Mesodermal cell (in vitro differentiated cells): Measurements from ENCODE around the gene EPS8.
A peak's percentile ranks its signal among the peaks of the same experiment; 100 is the strongest.

Experiments used
- H3K27ac ChIP-seq: 2 replicates; pipeline ENCODE4 v1.7.0; 2013; ENCODE audit warnings: mild to moderate bottlenecking, low read depth, low read length, moderate library complexity; ENCODE audit not compliant: severe bottlenecking
- H3K36me3 ChIP-seq: 2 replicates; pipeline ENCODE4 v1.7.1; 2013; ENCODE audit warnings: mild to moderate bottlenecking, low read length, moderate library complexity; ENCODE audit not compliant: control insufficient read depth, insufficient read depth
- H3K4me1 ChIP-seq: one replicate; pipeline ENCODE4 v1.7.1; 2013; ENCODE audit warnings: mild to moderate bottlenecking, low read length; ENCODE audit not compliant: insufficient read depth, control insufficient read depth, poor library complexity, severe bottlenecking
- H3K4me3 ChIP-seq: 2 replicates; pipeline ENCODE4 v1.7.0; 2013; ENCODE audit warnings: low read length, control low read depth, mild to moderate bottlenecking; ENCODE audit not compliant: insufficient read depth, poor library complexity, severe bottlenecking; ENCODE audit errors: extremely low read depth
- H3K9me3 ChIP-seq: 2 replicates; pipeline ENCODE4 v1.7.1; 2013; ENCODE audit warnings: mild to moderate bottlenecking, low read length, moderate library complexity; ENCODE audit not compliant: control insufficient read depth
- WGBS, 2 experiments: methylation state at CpG; one replicate each; pipeline ENCODE4 v1.1.5; 2013; ENCODE audit warnings: missing lambda C conversion rate in 2 of 2; ENCODE audit not compliant: insufficient coverage in 2 of 2; 5-methylcytosine and 5-hydroxymethylcytosine counted together

EPS8 gene

DNA sequence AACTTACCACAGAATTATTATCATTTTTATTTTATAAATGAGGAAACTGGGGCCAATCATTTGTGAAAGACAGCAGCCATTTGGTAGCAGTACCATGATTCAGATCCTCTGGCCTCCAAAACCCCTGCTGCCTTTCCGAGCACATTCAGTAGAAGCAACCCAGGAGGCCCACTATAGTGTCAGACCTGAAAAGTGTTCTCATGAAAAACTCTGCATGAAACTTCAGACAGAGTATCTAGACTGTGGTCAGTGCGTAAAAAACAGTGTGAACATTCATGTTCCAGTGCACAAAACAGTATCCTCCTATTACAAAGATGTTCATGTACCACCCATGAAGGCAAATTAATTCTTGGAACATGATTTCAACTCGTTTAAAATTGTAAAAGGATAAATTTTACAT, 112.0 kb downstream of the EPS8 start:
- no peaks in the 10 kb centered on the region for H3K4me1 ChIP-seq
- H3K4me3 ChIP-seq: no peak overlapping the region
- WGBS, 2 experiments: 92 to 100% methylated on average over 1 to 2 of the region's 3 CpGs
- H3K36me3 ChIP-seq: no peaks in the 10 kb centered on the region
- H3K9me3 ChIP-seq: no peaks in the 10 kb centered on the region
- no peak overlapping the region for H3K27ac ChIP-seq

- 100% methylated on average over 2 of the region's 5 CpGs; no CpG with 5 or more reads in 1 of the 2 experiments for WGBS, 2 experiments
- Histone ChIP-seq H3K36me3 (no peaks in the 10 kb centered on the region), H3K9me3 (no peaks in the 10 kb centered on the region), H3K4me3 (no peak overlapping the region), H3K27ac (no peak overlapping the region), H3K4me1 (no peaks in the 10 kb centered on the region)
These were observed 116.4 kb downstream of the EPS8 start for GRCh38 chr12:15672671-15673270.

DNA sequence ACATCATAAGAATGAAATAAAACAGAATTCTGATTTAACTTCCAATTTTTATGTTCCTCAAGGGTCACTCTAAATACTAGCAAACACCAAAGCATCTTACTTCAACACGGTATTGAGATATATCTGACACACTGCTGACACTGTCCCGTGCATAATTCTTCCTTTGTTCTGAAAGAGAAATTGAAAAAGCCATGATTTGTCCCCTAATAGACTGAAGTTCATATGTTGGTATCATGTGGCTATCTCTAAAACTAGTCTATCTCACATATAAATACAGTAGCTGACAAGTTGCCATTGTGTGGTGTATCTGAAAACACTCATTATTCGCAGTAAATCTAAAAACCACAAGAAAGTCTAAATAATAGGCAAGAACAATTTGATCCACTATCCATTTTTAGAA, 118.4 kb downstream of the EPS8 start:
- no peaks in the 10 kb centered on the region for H3K4me1 ChIP-seq
- WGBS, 2 experiments: 80% methylated on average over 1 of the region's 3 CpGs; no CpG with 5 or more reads in 1 of the 2 experiments

DNA sequence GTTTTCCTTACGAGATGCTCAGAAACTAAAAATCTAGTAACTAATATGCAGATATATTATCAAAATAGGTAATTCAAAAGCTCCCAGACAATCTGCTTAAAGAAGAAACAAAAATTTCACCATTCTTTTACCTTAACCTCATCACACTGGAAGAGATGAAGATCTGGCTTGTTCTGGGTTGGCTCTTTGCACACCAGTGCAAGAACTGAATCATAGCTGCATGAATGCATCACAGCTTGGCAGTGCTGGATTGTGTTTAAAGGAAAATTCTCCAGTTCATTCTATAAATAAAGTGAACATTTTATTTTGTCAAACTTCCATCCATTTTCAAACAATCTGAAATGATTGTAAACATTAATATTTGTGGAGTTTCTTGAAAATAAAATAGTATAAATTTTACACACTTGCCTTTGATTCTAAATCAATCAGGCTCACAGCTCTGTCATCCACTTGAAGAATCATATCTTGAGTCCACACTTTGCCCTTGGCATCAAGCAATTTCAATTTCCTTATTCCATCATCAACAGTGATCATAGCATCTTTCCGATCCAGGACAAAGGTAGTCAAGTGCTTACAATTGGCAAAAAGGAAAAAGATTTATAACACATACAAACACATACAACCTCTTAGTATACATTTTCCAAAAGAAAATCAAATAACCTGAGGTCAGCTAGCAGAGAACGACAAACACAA, 119.8 kb downstream of the EPS8 start:
- 100% methylated on average over 1 of the region's 3 CpGs; no CpG with 5 or more reads in 1 of the 2 experiments for WGBS, 2 experiments
- Histone ChIP-seq H3K36me3 (peaks cover 6% of the 10 kb centered on the region), H3K4me3 (no peak overlapping the region), H3K27ac (no peak overlapping the region), H3K9me3 (no peaks in the 10 kb centered on the region), H3K4me1 (no peaks in the 10 kb centered on the region)

More for the DNA sequence above, 118.4 kb downstream of the EPS8 start:
- Histone ChIP-seq H3K4me3 (no peak overlapping the region), H3K9me3 (no peaks in the 10 kb centered on the region), H3K27ac (no peak overlapping the region), H3K36me3 (no peaks in the 10 kb centered on the region)

DNA sequence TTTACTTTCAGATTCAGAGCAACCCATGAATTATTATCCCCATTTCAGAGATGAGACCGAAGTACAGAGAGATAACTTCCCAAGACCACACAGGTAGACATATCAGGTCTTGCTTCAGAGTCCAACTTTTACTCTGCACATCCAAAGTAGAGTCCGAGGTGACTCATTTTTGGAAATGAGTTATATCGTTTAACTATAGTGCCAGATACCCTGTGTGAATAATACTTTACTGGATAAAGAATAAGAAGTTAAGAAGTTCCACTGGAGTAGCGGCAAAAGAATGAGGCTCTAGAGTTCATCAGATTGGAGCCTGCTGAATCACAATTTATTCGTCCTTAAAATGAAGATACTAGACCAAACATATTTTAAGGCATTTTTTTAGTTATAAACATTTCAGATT, 124.7 kb downstream of the EPS8 start:
- 82 to 100% methylated on average over 2 of the region's 5 CpGs for WGBS, 2 experiments
- H3K9me3 ChIP-seq: no peaks in the 10 kb centered on the region
- no peaks in the 10 kb centered on the region for H3K4me1 ChIP-seq
- H3K4me3 ChIP-seq: no peak overlapping the region
- no peak overlapping the region for H3K27ac ChIP-seq
- peaks cover 6% of the 10 kb centered on the region for H3K36me3 ChIP-seq

DNA sequence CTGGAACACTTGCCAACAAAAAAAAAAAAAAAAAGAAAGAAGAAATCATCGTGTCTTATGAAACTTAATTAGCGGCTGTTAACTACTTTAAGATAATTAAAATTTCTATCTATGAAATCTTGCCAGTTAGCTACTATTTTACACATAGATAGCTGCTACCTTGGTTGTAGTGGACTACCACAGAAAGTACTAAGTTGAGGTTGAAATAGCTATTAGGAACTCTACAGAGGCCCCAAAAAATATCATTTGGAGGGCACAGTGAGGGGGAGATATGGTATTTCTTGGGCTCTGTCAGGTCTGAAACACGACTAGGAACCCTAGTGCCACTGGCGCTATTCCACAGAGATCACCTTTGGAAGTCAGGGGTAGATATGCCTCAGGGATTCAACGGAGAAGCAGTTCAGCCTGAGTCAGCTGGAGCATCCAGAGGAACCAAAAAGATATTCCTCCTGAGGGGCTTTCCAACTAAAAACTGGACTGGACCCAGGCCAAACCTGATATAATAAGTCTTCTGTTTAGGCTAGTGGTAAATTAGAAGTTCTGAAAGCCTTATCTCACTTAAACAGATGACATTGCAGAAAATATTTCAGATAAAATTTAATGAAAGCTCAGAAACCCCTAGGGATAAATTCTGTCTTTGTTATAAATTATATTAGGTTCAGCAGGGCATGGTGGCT, 126.1 kb downstream of the EPS8 start:
- Histone ChIP-seq H3K27ac (no peak overlapping the region), H3K36me3 (peaks cover 12% of the 10 kb centered on the region), H3K4me3 (no peak overlapping the region), H3K9me3 (no peaks in the 10 kb centered on the region), H3K4me1 (no peaks in the 10 kb centered on the region)
- 84 to 94% methylated on average over 2 to 3 of the region's 5 CpGs for WGBS, 2 experiments

GRCh38 chr12:15662303-15662980, 126.7 kb downstream of the EPS8 start:
- no peak overlapping the region for H3K4me3 ChIP-seq
- no peaks in the 10 kb centered on the region for H3K9me3 ChIP-seq
- no peaks in the 10 kb centered on the region for H3K4me1 ChIP-seq
- no CpG with 5 or more reads among the region's 3 CpGs for WGBS, 2 experiments
- H3K36me3 ChIP-seq: peaks cover 12% of the 10 kb centered on the region
- H3K27ac ChIP-seq: no peak overlapping the region

DNA sequence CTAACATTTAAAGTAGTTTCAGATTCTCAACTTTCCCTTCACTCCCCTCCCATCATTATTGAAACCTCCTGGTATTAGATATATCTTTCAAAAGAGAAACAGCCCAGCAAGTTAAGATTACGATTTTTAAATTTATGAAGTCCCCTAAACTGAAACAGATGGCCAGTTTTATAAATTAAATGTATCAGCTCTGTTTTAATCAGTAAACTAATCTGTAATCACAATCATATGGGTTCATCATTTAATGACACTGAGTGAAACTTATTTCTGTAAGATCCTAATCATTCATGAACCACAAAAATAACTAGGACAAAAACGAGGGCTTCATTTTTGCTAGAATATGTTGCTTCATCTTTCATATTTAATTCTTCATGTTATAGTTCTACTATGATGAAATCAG, 137.8 kb downstream of the EPS8 start:
- no CpG with 5 or more reads among the region's 2 CpGs for WGBS, 2 experiments
- H3K9me3 ChIP-seq: no peaks in the 10 kb centered on the region
- peaks cover 10% of the 10 kb centered on the region for H3K36me3 ChIP-seq
- no peak overlapping the region for H3K27ac ChIP-seq
- H3K4me1 ChIP-seq: no peaks in the 10 kb centered on the region
- no peak overlapping the region for H3K4me3 ChIP-seq

DNA sequence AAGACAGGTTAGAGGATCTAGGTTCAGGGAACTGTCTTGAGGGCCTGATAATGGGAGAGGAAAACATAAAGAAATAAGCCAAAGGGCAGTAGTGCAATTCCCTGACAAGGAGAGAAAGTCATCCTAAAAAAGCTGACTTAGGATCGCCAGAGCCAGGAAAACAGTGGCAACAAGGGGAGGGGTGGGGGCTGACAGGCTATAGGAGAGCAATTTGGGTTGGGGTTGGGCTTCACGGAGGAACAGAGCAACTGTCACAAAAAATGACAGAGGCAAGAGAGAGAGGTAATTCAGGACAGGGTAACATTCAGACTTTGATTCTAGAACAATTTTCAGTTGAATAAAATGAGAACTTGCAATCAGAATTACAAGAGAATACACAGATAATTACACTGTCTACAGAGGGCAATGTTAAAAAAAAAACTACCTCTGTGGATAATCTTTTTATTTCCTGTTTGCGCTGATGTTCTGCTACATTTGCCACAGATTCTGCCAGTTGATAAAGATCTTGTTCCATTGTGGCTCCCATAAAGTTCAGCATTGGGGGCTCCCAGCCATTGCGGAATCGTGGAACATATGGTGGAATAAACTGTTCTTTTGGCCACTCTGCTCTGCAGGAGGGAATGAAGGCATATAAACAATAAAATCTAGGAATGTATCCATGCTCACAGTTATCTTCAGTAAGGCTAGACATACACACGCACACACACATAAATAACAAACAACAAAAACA, 138.6 kb downstream of the EPS8 start:
- Histone ChIP-seq H3K27ac (peak overlapping the region; percentile 41), H3K4me1 (no peaks in the 10 kb centered on the region), H3K36me3 (peaks cover 10% of the 10 kb centered on the region), H3K4me3 (no peak overlapping the region), H3K9me3 (no peaks in the 10 kb centered on the region)
- 71 to 86% methylated on average over 3 to 4 of the region's 6 CpGs for WGBS, 2 experiments

DNA sequence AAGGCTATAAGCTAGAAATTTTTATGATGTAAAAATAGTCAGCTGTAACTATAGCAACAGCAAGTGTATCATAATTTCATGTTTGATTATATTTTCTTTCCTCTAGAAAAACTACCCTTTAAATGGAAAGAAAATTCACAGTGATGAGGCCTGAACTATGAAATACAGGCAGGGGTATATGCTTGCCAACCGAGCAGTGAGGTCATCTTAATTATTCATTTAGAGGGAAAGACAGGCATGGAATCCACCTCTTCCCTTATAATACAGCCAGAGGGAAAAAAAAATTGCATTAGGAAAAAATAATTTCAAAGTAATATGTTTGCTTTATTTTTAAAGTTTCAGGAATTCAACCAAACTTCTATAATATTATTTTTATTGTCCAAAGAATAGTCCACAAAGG, 139.8 kb downstream of the EPS8 start:
- Histone ChIP-seq H3K4me3 (no peak overlapping the region), H3K27ac (no peak overlapping the region), H3K9me3 (no peaks in the 10 kb centered on the region), H3K36me3 (peaks cover 10% of the 10 kb centered on the region), H3K4me1 (no peaks in the 10 kb centered on the region)
- WGBS, 2 experiments: no CpG with 5 or more reads among the region's 1 CpG
